ENCODE results near the gene SH3TC1. TPM values are rescaled to one million over a fixed set of nuclear protein-coding genes. Genes with fewer than 3 reads are reported as not detected.

Gene SH3TC1
- total and polyA plus RNA-seq, 5 experiments from 2014 or later = 3.7 to 17.4 (median 6.5) TPM

- Mint-ChIP-seq H3K27me3 (peaks cover 2 to 23% (median 15%) of the 10 kb centered on the region in 5 donors), H3K27ac (peak overlapping the region in 1 of 10 donors; percentile 44), H3K9me3 (peaks cover 0 to 17% (median 5%) of the 10 kb centered on the region in 9 donors), H3K36me3 (peaks cover 0 to 5% (median 0%) of the 10 kb centered on the region in 3 donors), H3K4me1 (peaks cover 0 to 19% (median 2%) of the 10 kb centered on the region in 4 donors), H3K4me3 (no peak overlapping the region)
- ATAC-seq (no peak), DNase-seq (no peak)
- POLR2A ChIA-PET = interaction anchor here (0.7 kb wide), 1 partner anchor 40 kb away, joined by 3 read pairs; no protein-coding TSS in a partner anchor
Measured at GRCh38 chr4:8167291-8167690, 31.8 kb upstream of the SH3TC1 start.

GRCh38 chr4:8167815-8168214 is 31.3 kb upstream of the SH3TC1 start:
- Mint-ChIP-seq H3K36me3 (peaks cover 0 to 5% (median 0%) of the 10 kb centered on the region in 3 donors), H3K4me3 (no peak overlapping the region), H3K4me1 (peaks cover 0 to 20% (median 2%) of the 10 kb centered on the region in 4 donors), H3K27ac (no peak overlapping the region), H3K27me3 (peaks cover 2 to 23% (median 15%) of the 10 kb centered on the region in 5 donors), H3K9me3 (peaks cover 0 to 17% (median 5%) of the 10 kb centered on the region in 9 donors)
- POLR2A ChIA-PET = interaction anchor here (0.6 to 0.7 kb wide), 2 partner anchors 25 to 40 kb away, joined by 3 read pairs; no protein-coding TSS in a partner anchor
- DNase-seq (no peak), ATAC-seq (no peak)

- POLR2A ChIA-PET = interaction anchor here (0.6 kb wide), 1 partner anchor 25 kb away, joined by 3 read pairs; no protein-coding TSS in a partner anchor
- Mint-ChIP-seq H3K4me1 (peaks cover 0 to 17% (median 2%) of the 10 kb centered on the region in 4 donors), H3K36me3 (peaks cover 0 to 5% (median 0%) of the 10 kb centered on the region in 3 donors), H3K4me3 (no peak overlapping the region), H3K9me3 (peaks cover 0 to 17% (median 5%) of the 10 kb centered on the region in 9 donors), H3K27ac (no peak overlapping the region), H3K27me3 (peaks cover 2 to 23% (median 15%) of the 10 kb centered on the region in 5 donors)
- DNase-seq (no peak), ATAC-seq (no peak)
Measured at GRCh38 chr4:8168232-8168631, 30.9 kb upstream of the SH3TC1 start.

- H3K9me3 Mint-ChIP-seq = peaks cover 0 to 17% (median 5%) of the 10 kb centered on the region in 9 donors
- H3K36me3 Mint-ChIP-seq = peaks cover 0 to 5% (median 0%) of the 10 kb centered on the region in 3 donors
- no peak for ATAC-seq
- DNase-seq = no peak
- no peak overlapping the region for H3K27ac Mint-ChIP-seq
- peaks cover 2 to 23% (median 15%) of the 10 kb centered on the region in 5 donors for H3K27me3 Mint-ChIP-seq
- no peak overlapping the region for H3K4me3 Mint-ChIP-seq
- H3K4me1 Mint-ChIP-seq = peaks cover 0 to 17% (median 2%) of the 10 kb centered on the region in 4 donors
- POLR2A ChIA-PET = no interaction called here
Measured at GRCh38 chr4:8168832-8169598, 30.1 kb upstream of the SH3TC1 start.

GRCh38 chr4:8169763-8170162 is 29.3 kb upstream of the SH3TC1 start:
- POLR2A ChIA-PET = no interaction called here
- Mint-ChIP-seq H3K4me1 (peaks cover 0 to 17% (median 2%) of the 10 kb centered on the region in 4 donors), H3K27ac (no peak overlapping the region), H3K4me3 (no peak overlapping the region), H3K9me3 (peaks cover 0 to 17% (median 5%) of the 10 kb centered on the region in 9 donors), H3K27me3 (peaks cover 2 to 23% (median 15%) of the 10 kb centered on the region in 5 donors), H3K36me3 (peaks cover 0 to 5% (median 0%) of the 10 kb centered on the region in 3 donors)
- ATAC-seq (no peak), DNase-seq (no peak)

- POLR2A ChIA-PET = no interaction called here
- peaks cover 0 to 5% (median 0%) of the 10 kb centered on the region in 3 donors for H3K36me3 Mint-ChIP-seq
- no peak overlapping the region for H3K27ac Mint-ChIP-seq
- peaks cover 0 to 14% (median 2%) of the 10 kb centered on the region in 4 donors for H3K4me1 Mint-ChIP-seq
- H3K9me3 Mint-ChIP-seq = peaks cover 0 to 17% (median 5%) of the 10 kb centered on the region in 9 donors
- ATAC-seq = no peak
- H3K4me3 Mint-ChIP-seq = no peak overlapping the region
- peaks cover 2 to 23% (median 15%) of the 10 kb centered on the region in 5 donors for H3K27me3 Mint-ChIP-seq
- no peak for DNase-seq
Measured at GRCh38 chr4:8170341-8170740, 28.7 kb upstream of the SH3TC1 start.

- no peak overlapping the region for H3K4me3 Mint-ChIP-seq
- DNase-seq = no peak
- H3K27me3 Mint-ChIP-seq = peaks cover 2 to 23% (median 15%) of the 10 kb centered on the region in 5 donors
- H3K9me3 Mint-ChIP-seq = peaks cover 0 to 17% (median 5%) of the 10 kb centered on the region in 9 donors
- H3K4me1 Mint-ChIP-seq = peaks cover 0 to 14% (median 2%) of the 10 kb centered on the region in 4 donors
- ATAC-seq = no peak
- H3K27ac Mint-ChIP-seq = peak overlapping the region in 1 of 10 donors; percentile 10
- H3K36me3 Mint-ChIP-seq = peaks cover 0 to 5% (median 0%) of the 10 kb centered on the region in 3 donors
- POLR2A ChIA-PET = no interaction called here
Measured at GRCh38 chr4:8171266-8171665, 27.8 kb upstream of the SH3TC1 start.

GRCh38 chr4:8171984-8172924 is 26.8 kb upstream of the SH3TC1 start:
- DNase-seq = peak in 1 of 10 donors; percentile 21
- Mint-ChIP-seq H3K27ac (peak overlapping the region in 1 of 10 donors; percentile 10), H3K4me3 (peak overlapping the region in 2 of 10 donors; percentile 11 to 24), H3K27me3 (peaks cover 2 to 23% (median 11%) of the 10 kb centered on the region in 5 donors), H3K4me1 (peaks cover 5 to 17% (median 6%) of the 10 kb centered on the region in 4 donors), H3K9me3 (peaks cover 0 to 17% (median 5%) of the 10 kb centered on the region in 9 donors), H3K36me3 (peaks cover 0 to 5% (median 0%) of the 10 kb centered on the region in 3 donors)
- ATAC-seq = no peak
- POLR2A ChIA-PET = interaction anchor here (0.7 kb wide), 1 partner anchor 16 kb away, joined by 4 read pairs; no protein-coding TSS in a partner anchor

GRCh38 chr4:8173492-8174242 is 25.4 kb upstream of the SH3TC1 start:
- H3K27ac Mint-ChIP-seq = no peak overlapping the region
- ATAC-seq (no peak), DNase-seq (no peak)
- peaks cover 2 to 23% (median 8%) of the 10 kb centered on the region in 5 donors for H3K27me3 Mint-ChIP-seq
- peaks cover 0 to 7% (median under 1%) of the 10 kb centered on the region in 9 donors for H3K9me3 Mint-ChIP-seq
- H3K4me1 Mint-ChIP-seq = peaks cover 5 to 17% (median 6%) of the 10 kb centered on the region in 4 donors
- H3K4me3 Mint-ChIP-seq = no peak overlapping the region
- no peaks in the 10 kb centered on the region for H3K36me3 Mint-ChIP-seq
- POLR2A ChIA-PET = no interaction called here

GRCh38 chr4:8174970-8175369 is 24.1 kb upstream of the SH3TC1 start:
- Mint-ChIP-seq H3K27me3 (peaks cover 2 to 16% (median 8%) of the 10 kb centered on the region in 5 donors), H3K4me1 (peaks cover 5 to 17% (median 6%) of the 10 kb centered on the region in 4 donors), H3K36me3 (no peaks in the 10 kb centered on the region), H3K9me3 (no peaks in the 10 kb centered on the region), H3K27ac (no peak overlapping the region), H3K4me3 (no peak overlapping the region)
- POLR2A ChIA-PET = no interaction called here
- no peak for DNase-seq
- ATAC-seq = no peak

- no peak for DNase-seq
Measured at GRCh38 chr4:8175686-8176085, 23.4 kb upstream of the SH3TC1 start.

More at GRCh38 chr4:8175686-8176085, 23.4 kb upstream of the SH3TC1 start:
- no peaks in the 10 kb centered on the region for H3K9me3 Mint-ChIP-seq
- peak overlapping the region in 1 of 10 donors; percentile 15 for H3K27ac Mint-ChIP-seq
- peaks cover 2 to 12% (median 8%) of the 10 kb centered on the region in 5 donors for H3K27me3 Mint-ChIP-seq
- no peak overlapping the region for H3K4me3 Mint-ChIP-seq
- no peaks in the 10 kb centered on the region for H3K36me3 Mint-ChIP-seq
- ATAC-seq = no peak
- H3K4me1 Mint-ChIP-seq = peaks cover 5 to 17% (median 6%) of the 10 kb centered on the region in 4 donors
- POLR2A ChIA-PET = no interaction called here

All from naive thymus-derived CD8-positive, alpha-beta T cell (primary cell).